ENCODE results near the gene FIZ1.
A peak's percentile ranks its signal among the peaks of the same experiment; 100 is the strongest.

Gene FIZ1

GRCh38 chr19:55599842-55600661, 735 bp upstream of the FIZ1 start, which contains the start of gene ZNF524 (continued):
- TF ChIP-seq ZNF513 (tag by site-specific recombination; IDR thresholded peaks at IDR 0.05) (peak; percentile 35; the same call in 1 of the 2 replicates), ZNF660 (tag by site-specific recombination; IDR thresholded peaks at IDR 0.05) (peak; percentile 76), ZNF335 (tag by site-specific recombination; conservative IDR thresholded peaks at IDR 0.05) (peak; percentile 97), ZBTB11 (tag by site-specific recombination; conservative IDR thresholded peaks at IDR 0.05; ENCODE audit: low read depth) (peak; percentile 18), ZFP69B (tag by site-specific recombination; IDR thresholded peaks at IDR 0.05) (peak; percentile 63; the same call in 1 of the 2 replicates), ZSCAN18 (tag by site-specific recombination; IDR thresholded peaks at IDR 0.05) (0 out of 2 replicates have a peak, but pooled peaks have one; percentile 65), ZNF76 (tag by site-specific recombination; IDR thresholded peaks at IDR 0.05; ENCODE audit: borderline replicate concordance, low read depth) (peak; percentile 82), ZBTB8A (tag by site-specific recombination; IDR thresholded peaks at IDR 0.05) (peak; percentile 32), REPIN1 (tag by site-specific recombination; IDR thresholded peaks at IDR 0.05; ENCODE audit: low read depth) (no peak), ZEB2 (tag by site-specific recombination; IDR thresholded peaks at IDR 0.05) (peak; percentile 26; the same call in 1 of the 2 replicates), ZNF324 (tag by site-specific recombination; IDR thresholded peaks at IDR 0.05) (peak; percentile 80), ZNF558 (tag by site-specific recombination; IDR thresholded peaks at IDR 0.05) (peak; percentile 22; the same call in 1 of the 2 replicates), SP3 (tag by site-specific recombination; IDR thresholded peaks at IDR 0.05) (peak; percentile 90), HOXA7 (CRISPR knock-in tag; IDR thresholded peaks at IDR 0.05; ENCODE audit: borderline replicate concordance) (no peak), INSM2 (tag by site-specific recombination; IDR thresholded peaks at IDR 0.05) (no peak), ZNF341 (tag by site-specific recombination; IDR thresholded peaks at IDR 0.05; ENCODE audit: low read depth) (peak; percentile 56), ZNF223 (tag by site-specific recombination; IDR thresholded peaks at IDR 0.05) (0 out of 2 replicates have a peak, but pooled peaks have one; percentile 37), ZNF701 (tag by site-specific recombination; IDR thresholded peaks at IDR 0.05) (no peak), ZNF707 (tag by site-specific recombination; IDR thresholded peaks at IDR 0.05) (no peak), FEZF1 (tag by site-specific recombination; IDR thresholded peaks at IDR 0.05) (peak; percentile 26; the same call in 1 of the 2 replicates), WT1 (tag by site-specific recombination; IDR thresholded peaks at IDR 0.05) (peak; percentile 43; the same call in 1 of the 2 replicates), ZNF561 (tag by site-specific recombination; IDR thresholded peaks at IDR 0.05; ENCODE audit: borderline replicate concordance) (peak; percentile 66), ZSCAN23 (tag by site-specific recombination; IDR thresholded peaks at IDR 0.05) (0 out of 2 replicates have a peak, but pooled peaks have one; percentile 39), SP7 (tag by site-specific recombination; IDR thresholded peaks at IDR 0.05) (peak; percentile 66), ZNF610 (tag by site-specific recombination; IDR thresholded peaks at IDR 0.05; ENCODE audit: borderline replicate concordance) (peak; percentile 87), ZNF843 (tag by site-specific recombination; IDR thresholded peaks at IDR 0.05) (peak; percentile 51; the same call in 1 of the 2 replicates), ZNF692 (tag by site-specific recombination; IDR thresholded peaks at IDR 0.05) (peak; percentile 89), ZNF366 (tag by site-specific recombination; conservative IDR thresholded peaks at IDR 0.05) (0 out of 2 replicates have a peak, but pooled peaks have one; percentile 37), KLF7 (tag by site-specific recombination; IDR thresholded peaks at IDR 0.05; ENCODE audit: borderline replicate concordance) (peak; percentile 97; the same call in 1 of the 2 replicates), ZNF544 (tag by site-specific recombination; IDR thresholded peaks at IDR 0.05) (no peak), KLF16 (tag by site-specific recombination; IDR thresholded peaks at IDR 0.05) (peak; percentile 90; the same call in 1 of the 2 replicates)

All from HEK293 (cell line).